GM10248 (cell line): Measurements from ENCODE around the gene MYO10.

Experiments
- CTCF ChIA-PET: fragments of 300-600 bp; sonication (Branson Sonifier 250); formaldehyde crosslinking; extraction: SDS; loops from one replicate; lab custom pipeline; 2021; ENCODE audit warnings: antibody characterized with exemption; lab: Yijun Ruan, JAX
- POLR2A ChIA-PET: fragments of 350-650 bp; sonication (Branson Sonifier 250); formaldehyde crosslinking; extraction: SDS; loops from one replicate; lab custom pipeline; 2020; ENCODE audit warnings: antibody characterized with exemption; lab: Yijun Ruan, JAX
- DNase-seq: peaks from one replicate; pipeline ENCODE4 v3.0.0; 2012; ENCODE audit errors: extremely low spot score
- TF ChIP-seq, protein P1 (sequence below): IDR thresholded peaks from 2 replicates; pipeline ENCODE4 v1.5.1; 2012; ENCODE audit warnings: mild to moderate bottlenecking, low read depth; ENCODE audit errors: extremely low read depth, missing control alignments, control extremely low read depth

Gene MYO10

DNA sequence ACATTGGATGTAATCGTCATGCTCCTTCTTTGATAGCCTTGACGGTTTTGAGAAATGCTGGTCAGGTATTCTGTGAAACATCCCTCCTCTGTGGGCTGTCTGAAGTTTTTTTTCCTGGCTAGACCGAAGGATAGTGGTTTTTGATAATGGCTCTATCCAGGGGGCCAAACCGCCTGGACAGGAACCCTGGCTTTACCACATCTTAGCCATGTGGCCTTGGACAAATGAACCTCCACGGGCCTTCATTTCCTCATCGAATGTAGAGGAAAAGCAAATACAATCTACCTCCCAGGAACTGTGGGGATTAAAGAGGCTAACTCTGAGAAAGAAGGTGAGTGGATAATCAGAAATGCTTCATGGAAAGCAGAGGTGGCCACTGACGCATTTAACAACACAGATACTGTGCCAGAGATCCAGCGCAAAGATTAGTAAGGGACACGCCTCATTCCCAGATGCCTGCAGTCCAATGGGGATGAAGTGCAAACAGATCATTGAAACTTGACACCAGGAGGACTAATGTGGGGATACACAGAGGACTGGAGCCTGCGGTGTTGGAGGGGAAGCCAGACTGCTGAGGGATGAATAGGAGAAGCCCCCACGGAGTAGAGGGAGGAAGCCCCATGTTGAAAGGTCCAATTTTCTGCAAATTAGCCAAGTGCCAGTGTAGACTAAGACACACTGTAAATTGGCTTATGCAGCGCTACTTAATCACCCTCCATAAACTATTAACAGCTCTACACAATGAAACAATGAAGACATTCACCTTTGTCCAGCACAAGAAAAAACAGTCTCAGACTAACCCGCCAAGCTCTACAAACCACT is 41.6 kb downstream of the MYO10 start:
- no peak for DNase-seq
- CTCF ChIA-PET: no interaction called here
- POLR2A ChIA-PET: no interaction called here
- TF ChIP-seq, protein P1, sequence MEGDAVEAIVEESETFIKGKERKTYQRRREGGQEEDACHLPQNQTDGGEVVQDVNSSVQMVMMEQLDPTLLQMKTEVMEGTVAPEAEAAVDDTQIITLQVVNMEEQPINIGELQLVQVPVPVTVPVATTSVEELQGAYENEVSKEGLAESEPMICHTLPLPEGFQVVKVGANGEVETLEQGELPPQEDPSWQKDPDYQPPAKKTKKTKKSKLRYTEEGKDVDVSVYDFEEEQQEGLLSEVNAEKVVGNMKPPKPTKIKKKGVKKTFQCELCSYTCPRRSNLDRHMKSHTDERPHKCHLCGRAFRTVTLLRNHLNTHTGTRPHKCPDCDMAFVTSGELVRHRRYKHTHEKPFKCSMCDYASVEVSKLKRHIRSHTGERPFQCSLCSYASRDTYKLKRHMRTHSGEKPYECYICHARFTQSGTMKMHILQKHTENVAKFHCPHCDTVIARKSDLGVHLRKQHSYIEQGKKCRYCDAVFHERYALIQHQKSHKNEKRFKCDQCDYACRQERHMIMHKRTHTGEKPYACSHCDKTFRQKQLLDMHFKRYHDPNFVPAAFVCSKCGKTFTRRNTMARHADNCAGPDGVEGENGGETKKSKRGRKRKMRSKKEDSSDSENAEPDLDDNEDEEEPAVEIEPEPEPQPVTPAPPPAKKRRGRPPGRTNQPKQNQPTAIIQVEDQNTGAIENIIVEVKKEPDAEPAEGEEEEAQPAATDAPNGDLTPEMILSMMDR: no peak

DNA sequence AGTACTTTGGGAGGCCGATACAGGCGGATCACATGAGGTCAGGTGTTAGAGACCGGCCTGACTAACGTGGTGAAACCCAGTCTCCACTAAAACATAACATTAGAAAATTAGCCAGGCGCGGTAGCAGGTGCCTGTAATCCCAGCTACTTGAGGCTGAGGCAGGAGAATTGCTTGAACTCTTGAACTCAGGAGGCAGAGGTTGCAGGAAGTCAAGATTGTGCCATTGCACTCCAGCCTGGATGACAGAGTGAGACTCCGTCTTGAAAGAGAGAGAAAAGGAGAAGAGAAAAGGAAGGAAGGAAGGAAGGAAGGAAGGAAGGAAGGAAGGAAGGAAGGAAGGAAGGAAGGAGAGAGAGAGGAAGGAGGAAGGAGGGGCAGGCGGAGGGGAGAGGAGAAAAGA is 45.1 kb downstream of the MYO10 start:
- ChIA-PET CTCF (no interaction called here), POLR2A (no interaction called here)
- TF ChIP-seq, protein P1: no peak
- no peak for DNase-seq

DNA sequence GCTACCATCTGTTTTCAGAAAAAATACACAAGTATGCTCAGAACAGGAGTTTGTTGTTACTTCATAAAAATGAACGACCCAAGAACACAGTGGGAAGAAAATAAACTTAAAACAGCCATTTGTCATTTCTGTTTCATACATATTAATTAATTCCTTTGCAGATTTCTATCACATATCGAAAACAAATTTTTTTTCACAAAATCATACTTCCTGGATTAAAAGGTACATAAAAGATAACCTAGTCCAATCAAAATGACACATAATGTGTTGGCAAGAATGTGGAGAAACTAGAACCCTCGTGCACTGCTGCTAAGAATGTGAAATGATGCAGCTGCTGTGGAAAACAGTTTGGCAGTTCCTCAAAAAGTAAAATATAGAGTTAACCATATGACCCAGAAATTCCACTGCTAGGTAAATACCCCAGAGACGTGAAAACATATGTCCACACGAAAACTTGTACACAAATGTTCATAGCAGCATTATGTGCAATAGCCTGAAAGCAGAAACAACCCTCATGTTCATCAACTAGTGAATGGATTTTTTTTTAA is 46.0 kb downstream of the MYO10 start:
- DNase-seq: no peak
- ChIA-PET CTCF (no interaction called here), POLR2A (no interaction called here)
- TF ChIP-seq, protein P1: no peak

DNA sequence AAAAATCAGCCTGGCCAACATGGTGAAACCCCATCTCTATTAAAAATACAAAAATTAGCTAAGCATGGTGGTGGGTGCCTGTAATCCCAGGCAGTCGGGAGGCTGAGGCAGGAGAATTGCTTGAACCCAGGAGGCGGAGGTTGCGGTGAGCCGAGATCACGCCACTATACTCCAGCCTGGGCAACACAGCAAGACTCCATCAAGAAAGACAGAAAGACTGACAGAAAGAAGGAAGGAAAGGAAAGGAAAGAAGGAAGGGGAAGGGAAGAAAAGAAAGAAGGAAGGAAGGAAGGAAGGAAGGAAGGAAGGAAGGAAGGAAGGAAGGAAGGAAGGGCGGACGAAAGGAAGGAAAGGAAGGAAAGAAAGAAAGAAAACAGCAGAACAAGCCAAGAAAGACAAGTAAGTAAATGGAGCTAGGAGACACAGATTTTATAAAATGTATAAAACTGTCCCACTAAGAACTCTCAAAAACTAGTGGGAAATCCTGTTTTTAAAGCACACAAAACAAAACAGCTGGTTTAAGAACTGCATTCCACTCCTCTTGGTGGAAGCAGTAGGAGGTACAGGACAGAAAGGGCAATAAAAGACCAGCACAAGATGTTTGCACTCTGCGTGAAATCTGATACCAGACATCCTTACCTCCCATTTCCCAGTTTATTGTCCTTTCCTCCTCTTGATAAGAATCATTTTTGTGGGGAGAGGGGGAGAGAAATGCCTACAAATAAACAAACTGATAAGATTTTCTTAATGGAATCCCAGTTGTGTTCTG is 46.7 kb downstream of the MYO10 start:
- DNase-seq: no peak
- CTCF ChIA-PET: no interaction called here
- TF ChIP-seq, protein P1: no peak
- POLR2A ChIA-PET: no interaction called here

DNA sequence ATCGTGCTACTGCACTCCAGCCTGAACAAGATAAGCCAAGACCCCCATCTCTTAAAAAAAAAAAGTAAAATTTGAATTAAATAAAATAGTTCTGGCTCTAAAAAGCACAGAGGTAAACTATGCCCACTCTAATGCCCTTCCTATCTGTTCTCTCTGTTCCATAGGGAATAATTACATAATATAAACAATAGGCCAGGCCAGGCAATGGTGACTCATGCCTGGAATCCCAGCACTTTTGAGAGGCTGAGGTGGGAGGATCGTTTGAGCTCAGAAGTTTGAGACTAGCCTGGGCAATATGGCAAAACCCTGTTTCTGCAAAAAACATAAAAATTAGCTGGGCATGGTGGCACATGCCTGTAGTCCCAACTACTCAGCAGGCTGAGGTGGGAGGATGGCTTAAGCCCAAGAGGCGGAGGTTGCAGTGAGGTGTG is 47.4 kb downstream of the MYO10 start:
- POLR2A ChIA-PET: no interaction called here
- DNase-seq: no peak
- CTCF ChIA-PET: no interaction called here
- TF ChIP-seq, protein P1: no peak

DNA sequence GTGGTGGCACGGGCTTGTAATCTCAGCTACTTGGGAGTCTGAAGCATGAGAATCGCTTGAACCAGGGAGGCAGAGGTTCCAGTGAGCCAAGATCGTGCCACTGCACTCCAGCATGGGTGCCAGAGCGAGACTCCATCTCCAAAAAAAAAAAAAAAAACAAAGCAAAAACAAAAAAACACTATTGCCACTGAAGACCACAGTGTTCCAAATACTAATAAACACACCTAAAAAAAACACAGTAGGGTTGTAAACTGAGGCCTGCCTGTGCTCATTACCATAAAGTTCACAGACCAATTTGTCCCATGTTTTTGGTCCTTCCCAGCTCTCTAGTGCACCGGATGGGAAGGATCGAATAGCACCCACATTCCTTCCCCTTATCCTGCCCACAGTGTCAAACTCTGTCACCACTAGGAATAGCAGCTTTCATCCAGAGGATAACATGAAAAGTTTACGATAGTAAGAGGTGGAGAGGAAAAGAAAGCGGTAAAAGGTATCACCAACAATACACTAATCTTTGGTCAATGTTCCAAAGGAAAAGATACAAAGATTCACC is 49.2 kb downstream of the MYO10 start:
- ChIA-PET CTCF (no interaction called here), POLR2A (no interaction called here)
- no peak for DNase-seq
- TF ChIP-seq, protein P1: no peak
